Activated CD4-positive, alpha-beta T cell treated with anti-CD3 and anti-CD28 coated beads, Interleukin-2, Interleukin-6, amounts not matched to agents 100 ng/mL and 50 ng/mL, durations not matched to agents 16 hours and 8 hours (primary cell): ENCODE data around the gene CACNG4.
"Not testable (repeated sequence)": the region's sequence is repeated elsewhere in the genome, so short reads cannot be mapped to it uniquely, and the experiment has no call there.

Experiments used
- DNase-seq: peaks from one replicate; pipeline ENCODE4 v3.0.0-alpha.2; 2020

The CACNG4 gene

GRCh38 chr17:67018471-67019434 lies 54.2 kb downstream of the CACNG4 start:
- no peak for DNase-seq

- no peak for DNase-seq
Measured at GRCh38 chr17:67019809-67020208, 55.3 kb downstream of the CACNG4 start.

GRCh38 chr17:67020293-67020766 lies 55.8 kb downstream of the CACNG4 start:
- DNase-seq: no peak

- DNase-seq: no peak
Measured at GRCh38 chr17:67021196-67021595, 56.7 kb downstream of the CACNG4 start.

GRCh38 chr17:67021743-67022450 lies 57.4 kb downstream of the CACNG4 start:
- DNase-seq: no peak

- no peak for DNase-seq
Measured at GRCh38 chr17:67022451-67022810, 57.9 kb downstream of the CACNG4 start.

GRCh38 chr17:67024736-67025135 lies 60.2 kb downstream of the CACNG4 start:
- no peak for DNase-seq

- no peak for DNase-seq
Measured at GRCh38 chr17:67025216-67025792, 60.8 kb downstream of the CACNG4 start.

GRCh38 chr17:67026341-67026740 lies 61.8 kb downstream of the CACNG4 start:
- DNase-seq: no peak

GRCh38 chr17:67027031-67027628 lies 62.6 kb downstream of the CACNG4 start:
- DNase-seq: no peak

GRCh38 chr17:67030641-67031040 lies 66.1 kb downstream of the CACNG4 start:
- no peak for DNase-seq

GRCh38 chr17:67032382-67032781 lies 67.9 kb downstream of the CACNG4 start:
- DNase-seq: no peak

- no peak for DNase-seq
Measured at GRCh38 chr17:67032985-67033384, 68.5 kb downstream of the CACNG4 start.

GRCh38 chr17:67033613-67034012 lies 69.1 kb downstream of the CACNG4 start:
- DNase-seq: no peak

GRCh38 chr17:67035131-67036083 lies 70.9 kb downstream of the CACNG4 start:
- DNase-seq: peak; percentile 19

- no peak for DNase-seq
Measured at GRCh38 chr17:67038861-67039365, 74.4 kb downstream of the CACNG4 start.

GRCh38 chr17:67040652-67041051 lies 76.1 kb downstream of the CACNG4 start:
- no peak for DNase-seq

- DNase-seq: not testable (repeated sequence)
Measured at GRCh38 chr17:67041119-67041518, 76.6 kb downstream of the CACNG4 start.

GRCh38 chr17:67041531-67041930 lies 77.0 kb downstream of the CACNG4 start:
- no peak for DNase-seq

GRCh38 chr17:67041941-67042899 lies 77.7 kb downstream of the CACNG4 start:
- no peak for DNase-seq
